SK-N-SH treated with all-trans-retinoic acid at 6 μM for 48 hours (cell line): ENCODE measurements around the gene C7orf57.

Experiments
- ATAC-seq: fragments of 200-7000 bp; cut with Tn5 transposase; 3 replicates; pipeline ENCODE4 v1.9.1; 2020; ENCODE audit warnings: mild to moderate bottlenecking, moderate library complexity
- ARNTL ChIP-seq: fragments of 450-650 bp; formaldehyde crosslinking; IDR thresholded peaks from 2 replicates; pipeline ENCODE4 v1.5.0; 2020; ENCODE audit warnings: low read depth, mild to moderate bottlenecking, moderate library complexity, borderline replicate concordance
- BACH2 ChIP-seq: fragments of 250-450 bp; sonication (Bioruptor Pico); IDR thresholded peaks from 2 replicates; pipeline ENCODE4 v1.9.0; 2021; ENCODE audit warnings: mild to moderate bottlenecking, borderline replicate concordance
- CSDC2 ChIP-seq: fragments of 250-450 bp; sonication (Bioruptor Pico); IDR thresholded peaks from 2 replicates; pipeline ENCODE4 v1.5.0; 2020; ENCODE audit warnings: mild to moderate bottlenecking, moderate library complexity
- ESRRG ChIP-seq: fragments of 250-450 bp; sonication (Bioruptor Pico); IDR thresholded peaks from 2 replicates; pipeline ENCODE4 v1.6.1; 2021; ENCODE audit warnings: mild to moderate bottlenecking
- GLIS3 ChIP-seq: fragments of 250-450 bp; sonication (Bioruptor Pico); IDR thresholded peaks from 2 replicates; pipeline ENCODE4 v1.5.0; 2020; ENCODE audit warnings: mild to moderate bottlenecking, moderate library complexity
- ISL1 ChIP-seq: fragments of 250-450 bp; sonication (Bioruptor Pico); IDR thresholded peaks from 2 replicates; pipeline ENCODE4 v2.1.2; 2022; ENCODE audit warnings: mild to moderate bottlenecking, moderate library complexity
- OSR1 ChIP-seq: fragments of 250-450 bp; sonication (Bioruptor Pico); IDR thresholded peaks from 2 replicates; pipeline ENCODE4 v1.8.0; 2022; ENCODE audit warnings: moderate library complexity, mild to moderate bottlenecking, inconsistent platforms
- PPARA ChIP-seq: fragments of 250-450 bp; sonication (Bioruptor Pico); IDR thresholded peaks from 2 replicates; pipeline ENCODE4 v1.5.0; 2020; ENCODE audit warnings: mild to moderate bottlenecking, borderline replicate concordance
- SNAI2 ChIP-seq: fragments of 250-450 bp; sonication (Bioruptor Pico); IDR thresholded peaks from 2 replicates; pipeline ENCODE4 v1.5.0; 2020; ENCODE audit warnings: mild to moderate bottlenecking, moderate library complexity
- TCF4 ChIP-seq: fragments of 250-450 bp; sonication (Bioruptor Pico); IDR thresholded peaks from 2 replicates; pipeline ENCODE4 v1.8.0; 2021; ENCODE audit warnings: mild to moderate bottlenecking, moderate library complexity, borderline replicate concordance
- TOX ChIP-seq: fragments of 250-450 bp; sonication (Bioruptor Pico); IDR thresholded peaks from 2 replicates; pipeline ENCODE4 v1.8.0; 2021; ENCODE audit warnings: mild to moderate bottlenecking, moderate library complexity, borderline replicate concordance
- ZC3H10 ChIP-seq: fragments of 250-450 bp; sonication (Bioruptor Pico); IDR thresholded peaks from 2 replicates; pipeline ENCODE4 v1.5.1; 2021; ENCODE audit warnings: mild to moderate bottlenecking, moderate library complexity
- ZFP3 ChIP-seq: fragments of 250-450 bp; sonication (Bioruptor Pico); IDR thresholded peaks from 2 replicates; pipeline ENCODE4 v1.5.0; 2020; ENCODE audit warnings: mild to moderate bottlenecking, moderate library complexity
- ZFP30 ChIP-seq: fragments of 450-650 bp; formaldehyde crosslinking; IDR thresholded peaks from 2 replicates; pipeline ENCODE4 v1.5.0; 2022; ENCODE audit warnings: mild to moderate bottlenecking, moderate library complexity
- ZNF565 ChIP-seq: fragments of 450-650 bp; formaldehyde crosslinking; conservative IDR thresholded peaks from 2 replicates; pipeline ENCODE4 v1.5.0; 2020; ENCODE audit warnings: low read depth, mild to moderate bottlenecking, moderate library complexity
- ZNF70 ChIP-seq: fragments of 450-650 bp; formaldehyde crosslinking; IDR thresholded peaks from 2 replicates; pipeline ENCODE4 v1.5.0; 2020; ENCODE audit warnings: mild to moderate bottlenecking, moderate library complexity
- ZNF8 ChIP-seq: fragments of 450-650 bp; formaldehyde crosslinking; IDR thresholded peaks from 2 replicates; pipeline ENCODE4 v1.5.0; 2020; ENCODE audit warnings: mild to moderate bottlenecking, moderate library complexity
- TF ChIP-seq, protein P1 (sequence below): fragments of 250-450 bp; sonication (Bioruptor Pico); IDR thresholded peaks from 2 replicates; pipeline ENCODE4 v1.5.1; 2021; ENCODE audit warnings: mild to moderate bottlenecking, moderate library complexity
- TF ChIP-seq, protein P2 (sequence below): fragments of 250-450 bp; sonication (Bioruptor Pico); IDR thresholded peaks from 2 replicates; pipeline ENCODE4 v1.8.0; 2020; ENCODE audit warnings: mild to moderate bottlenecking, moderate library complexity, borderline replicate concordance
- TF ChIP-seq, protein P3 (sequence below): fragments of 250-450 bp; sonication (Bioruptor Pico); IDR thresholded peaks from 2 replicates; pipeline ENCODE4 v1.5.1; 2020; ENCODE audit warnings: low read depth, mild to moderate bottlenecking, moderate library complexity
- TF ChIP-seq, protein P4 (sequence below): fragments of 250-450 bp; sonication (Bioruptor Pico); IDR thresholded peaks from 2 replicates; pipeline ENCODE4 v1.8.0; 2021; ENCODE audit warnings: low read depth, mild to moderate bottlenecking, moderate library complexity, borderline replicate concordance

Gene C7orf57

DNA sequence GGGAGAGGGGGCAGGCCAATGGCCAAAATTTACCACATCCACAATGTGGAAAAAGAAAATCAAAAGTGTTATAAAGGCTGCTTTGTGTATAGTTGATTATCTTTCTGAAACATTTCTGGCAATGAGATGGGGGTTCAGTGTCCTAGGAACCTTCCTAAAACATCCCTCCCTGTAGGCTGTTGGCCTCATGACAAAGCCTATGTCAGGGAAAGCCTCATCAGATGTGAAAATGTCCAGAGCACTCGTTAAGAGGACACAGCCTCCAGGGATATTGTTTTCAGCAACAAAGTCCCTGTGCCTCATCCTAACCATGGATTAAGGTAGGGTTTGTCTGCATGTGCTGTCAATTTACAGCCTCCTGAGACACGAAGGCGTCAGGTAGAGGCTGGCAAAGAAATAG, 23.4 kb upstream of the C7orf57 start (continued):
- TF ChIP-seq, protein P1, sequence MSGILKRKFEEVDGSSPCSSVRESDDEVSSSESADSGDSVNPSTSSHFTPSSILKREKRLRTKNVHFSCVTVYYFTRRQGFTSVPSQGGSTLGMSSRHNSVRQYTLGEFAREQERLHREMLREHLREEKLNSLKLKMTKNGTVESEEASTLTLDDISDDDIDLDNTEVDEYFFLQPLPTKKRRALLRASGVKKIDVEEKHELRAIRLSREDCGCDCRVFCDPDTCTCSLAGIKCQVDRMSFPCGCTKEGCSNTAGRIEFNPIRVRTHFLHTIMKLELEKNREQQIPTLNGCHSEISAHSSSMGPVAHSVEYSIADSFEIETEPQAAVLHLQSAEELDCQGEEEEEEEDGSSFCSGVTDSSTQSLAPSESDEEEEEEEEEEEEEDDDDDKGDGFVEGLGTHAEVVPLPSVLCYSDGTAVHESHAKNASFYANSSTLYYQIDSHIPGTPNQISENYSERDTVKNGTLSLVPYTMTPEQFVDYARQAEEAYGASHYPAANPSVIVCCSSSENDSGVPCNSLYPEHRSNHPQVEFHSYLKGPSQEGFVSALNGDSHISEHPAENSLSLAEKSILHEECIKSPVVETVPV, result no peak
- TF ChIP-seq CSDC2 (CRISPR knock-in tag), result no peak
- TF ChIP-seq, protein P2, sequence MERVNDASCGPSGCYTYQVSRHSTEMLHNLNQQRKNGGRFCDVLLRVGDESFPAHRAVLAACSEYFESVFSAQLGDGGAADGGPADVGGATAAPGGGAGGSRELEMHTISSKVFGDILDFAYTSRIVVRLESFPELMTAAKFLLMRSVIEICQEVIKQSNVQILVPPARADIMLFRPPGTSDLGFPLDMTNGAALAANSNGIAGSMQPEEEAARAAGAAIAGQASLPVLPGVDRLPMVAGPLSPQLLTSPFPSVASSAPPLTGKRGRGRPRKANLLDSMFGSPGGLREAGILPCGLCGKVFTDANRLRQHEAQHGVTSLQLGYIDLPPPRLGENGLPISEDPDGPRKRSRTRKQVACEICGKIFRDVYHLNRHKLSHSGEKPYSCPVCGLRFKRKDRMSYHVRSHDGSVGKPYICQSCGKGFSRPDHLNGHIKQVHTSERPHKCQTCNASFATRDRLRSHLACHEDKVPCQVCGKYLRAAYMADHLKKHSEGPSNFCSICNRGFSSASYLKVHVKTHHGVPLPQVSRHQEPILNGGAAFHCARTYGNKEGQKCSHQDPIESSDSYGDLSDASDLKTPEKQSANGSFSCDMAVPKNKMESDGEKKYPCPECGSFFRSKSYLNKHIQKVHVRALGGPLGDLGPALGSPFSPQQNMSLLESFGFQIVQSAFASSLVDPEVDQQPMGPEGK (CRISPR knock-in tag), result no peak
- TF ChIP-seq ZNF565 (CRISPR knock-in tag), result no peak
- no peak for TF ChIP-seq BACH2 (CRISPR knock-in tag)
- TF ChIP-seq ZNF70, result no peak
- TF ChIP-seq PPARA (CRISPR knock-in tag), result no peak
- TF ChIP-seq ZFP3, result no peak
- TF ChIP-seq GLIS3, result no peak

DNA sequence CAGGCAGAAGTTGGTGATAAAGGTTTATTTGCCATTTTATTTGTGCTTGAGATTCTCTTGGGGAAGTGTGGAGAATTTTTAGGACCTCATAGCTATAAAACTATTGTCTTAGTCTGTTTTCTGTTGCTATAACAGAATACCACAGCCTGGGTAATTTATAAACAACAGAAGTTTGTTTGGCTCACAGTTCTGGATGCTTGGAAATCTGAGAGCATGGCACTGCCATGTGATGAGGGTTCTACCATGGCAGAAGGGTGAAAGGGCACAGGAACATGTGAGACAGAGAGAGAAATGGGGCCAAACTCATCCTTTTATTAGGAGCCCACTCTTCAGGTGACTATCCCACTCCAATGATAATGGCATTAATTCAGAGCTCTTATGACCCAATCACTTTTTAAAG, 18.7 kb upstream of the C7orf57 start:
- no peak for ATAC-seq
- TF ChIP-seq PPARA (CRISPR knock-in tag) (no peak), ZC3H10 (CRISPR knock-in tag) (no peak), BACH2 (CRISPR knock-in tag) (no peak), ESRRG (CRISPR knock-in tag) (no peak), SNAI2 (CRISPR knock-in tag) (no peak), ARNTL (CRISPR knock-in tag) (no peak), ZNF565 (CRISPR knock-in tag) (no peak), ZNF8 (no peak), ZNF70 (no peak), CSDC2 (CRISPR knock-in tag) (no peak), GLIS3 (no peak), ISL1 (no peak)
- TF ChIP-seq, protein P1, result no peak
- TF ChIP-seq, protein P2 (CRISPR knock-in tag), result no peak
- TF ChIP-seq, protein P3, sequence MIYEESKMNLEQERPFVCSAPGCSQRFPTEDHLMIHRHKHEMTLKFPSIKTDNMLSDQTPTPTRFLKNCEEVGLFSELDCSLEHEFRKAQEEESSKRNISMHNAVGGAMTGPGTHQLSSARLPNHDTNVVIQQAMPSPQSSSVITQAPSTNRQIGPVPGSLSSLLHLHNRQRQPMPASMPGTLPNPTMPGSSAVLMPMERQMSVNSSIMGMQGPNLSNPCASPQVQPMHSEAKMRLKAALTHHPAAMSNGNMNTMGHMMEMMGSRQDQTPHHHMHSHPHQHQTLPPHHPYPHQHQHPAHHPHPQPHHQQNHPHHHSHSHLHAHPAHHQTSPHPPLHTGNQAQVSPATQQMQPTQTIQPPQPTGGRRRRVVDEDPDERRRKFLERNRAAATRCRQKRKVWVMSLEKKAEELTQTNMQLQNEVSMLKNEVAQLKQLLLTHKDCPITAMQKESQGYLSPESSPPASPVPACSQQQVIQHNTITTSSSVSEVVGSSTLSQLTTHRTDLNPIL (CRISPR knock-in tag), result no peak
- TF ChIP-seq, protein P4, sequence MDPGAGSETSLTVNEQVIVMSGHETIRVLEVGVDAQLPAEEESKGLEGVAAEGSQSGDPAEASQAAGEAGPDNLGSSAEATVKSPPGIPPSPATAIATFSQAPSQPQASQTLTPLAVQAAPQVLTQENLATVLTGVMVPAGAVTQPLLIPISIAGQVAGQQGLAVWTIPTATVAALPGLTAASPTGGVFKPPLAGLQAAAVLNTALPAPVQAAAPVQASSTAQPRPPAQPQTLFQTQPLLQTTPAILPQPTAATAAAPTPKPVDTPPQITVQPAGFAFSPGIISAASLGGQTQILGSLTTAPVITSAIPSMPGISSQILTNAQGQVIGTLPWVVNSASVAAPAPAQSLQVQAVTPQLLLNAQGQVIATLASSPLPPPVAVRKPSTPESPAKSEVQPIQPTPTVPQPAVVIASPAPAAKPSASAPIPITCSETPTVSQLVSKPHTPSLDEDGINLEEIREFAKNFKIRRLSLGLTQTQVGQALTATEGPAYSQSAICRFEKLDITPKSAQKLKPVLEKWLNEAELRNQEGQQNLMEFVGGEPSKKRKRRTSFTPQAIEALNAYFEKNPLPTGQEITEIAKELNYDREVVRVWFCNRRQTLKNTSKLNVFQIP, result no peak

DNA sequence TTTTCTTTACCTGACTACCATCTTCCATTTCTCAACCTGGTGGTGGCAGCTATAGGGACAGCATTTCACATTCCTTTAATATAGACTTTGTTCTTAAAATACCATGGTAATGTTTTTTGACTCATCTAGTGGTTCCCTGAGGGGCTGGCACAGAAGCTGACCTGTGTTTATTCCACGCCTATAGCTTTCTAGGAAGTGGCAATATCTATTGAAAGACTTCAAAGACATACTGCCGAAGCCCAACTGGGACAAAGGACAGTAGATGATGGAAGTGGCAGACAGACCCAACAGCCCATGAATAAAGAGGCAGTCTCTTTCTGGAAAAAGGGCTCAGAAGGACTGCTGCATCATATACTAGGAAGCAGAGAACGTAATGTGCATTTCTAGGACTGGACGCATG, 17.7 kb upstream of the C7orf57 start:
- ATAC-seq, result no peak
- TF ChIP-seq, protein P2 (CRISPR knock-in tag), result no peak
- TF ChIP-seq ZC3H10 (CRISPR knock-in tag), result no peak
- no peak for TF ChIP-seq PPARA (CRISPR knock-in tag)
- no peak for TF ChIP-seq ZFP3
- TF ChIP-seq, protein P4, result no peak
- TF ChIP-seq ARNTL (CRISPR knock-in tag), result no peak
- TF ChIP-seq, protein P3 (CRISPR knock-in tag), result no peak
- TF ChIP-seq GLIS3, result no peak
- TF ChIP-seq SNAI2 (CRISPR knock-in tag), result no peak
- no peak for TF ChIP-seq ZNF70
- no peak for TF ChIP-seq OSR1
- TF ChIP-seq ESRRG (CRISPR knock-in tag), result no peak
- no peak for TF ChIP-seq ZFP30 (CRISPR knock-in tag)
- no peak for TF ChIP-seq TOX
- TF ChIP-seq TCF4 (CRISPR knock-in tag), result no peak
